Measurements from ENCODE around the gene TCHHL1. TPM values are rescaled to one million over a fixed set of nuclear protein-coding genes. Genes with fewer than 3 reads are reported as not detected.

Gene TCHHL1
- total RNA-seq (2014; rRNA removed; shearing (Covaris generic)) = not detected in 2 replicates

DNA sequence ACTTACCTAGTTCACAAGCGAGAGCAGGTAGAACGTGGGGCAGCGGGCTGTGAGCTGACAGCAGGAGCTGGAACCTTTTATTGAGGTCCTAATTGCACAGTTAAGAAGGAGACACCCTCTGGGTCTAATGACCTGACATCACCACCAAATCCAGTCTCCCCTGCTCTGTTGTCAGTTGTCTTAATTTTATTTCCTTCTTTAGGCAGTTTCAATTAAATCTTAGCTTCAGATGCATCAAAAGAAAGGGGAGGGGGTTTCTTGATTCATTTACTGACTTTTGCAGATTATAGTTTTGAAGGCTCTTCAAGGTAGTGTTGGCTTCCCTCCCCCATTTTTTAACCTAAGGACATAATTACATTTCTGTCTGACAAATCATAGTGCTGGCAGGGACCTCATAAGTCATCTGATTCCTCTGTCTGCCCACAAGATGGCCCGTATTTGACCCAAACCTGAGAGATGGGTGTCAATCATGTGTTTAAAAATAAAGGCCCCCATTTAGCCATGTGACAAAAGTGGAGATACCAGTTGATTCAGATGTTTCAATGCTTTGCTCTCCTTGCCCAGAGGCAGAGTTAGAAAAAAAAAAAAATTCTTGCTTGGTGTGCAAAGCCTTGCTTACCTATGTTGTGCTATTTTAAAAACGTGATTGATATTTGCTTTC is at the start of gene TCHHL1:
Gene TCHHL1, minus strand, starts transcription at position 51 of the 661 bp plus-strand sequence. CDS start 921 bp downstream, outside the sequence.

GRCh38 chr1:152115344-152115743 is 26.5 kb upstream of the TCHHL1 start, which contains the start of gene TCHH:
Gene TCHH, minus strand, starts transcription at chr1:152115444. Its CDS starts 1,364 bp downstream, at chr1:152114080.

GRCh38 chr1:152036267-152037216 is 52.3 kb downstream of the TCHHL1 start, which contains the start of gene S100A11:
Gene S100A11, minus strand, starts transcription at chr1:152037004. Its CDS starts 89 bp downstream, at chr1:152036915.

Small RNA genes lying within 50 kb of the gene (small RNA-seq; reads per million reads assigned to genes)
- not detected for gene SPTLC1P4

Other genes with a start within 250 kb of the TCHHL1 start
- gene C2CD4D, start 249.2 kb downstream of the TCHHL1 start, total RNA-seq (2014; rRNA removed; shearing (Covaris generic)) = 0.53 and 0.87 TPM in 2 replicates
- not detected in 2 replicates for gene THEM5, start 235.4 kb downstream of the TCHHL1 start, total RNA-seq (2014; rRNA removed; shearing (Covaris generic))
- 32.3 and 42.9 TPM in 2 replicates for gene THEM4, start 179.6 kb downstream of the TCHHL1 start, total RNA-seq (2014; rRNA removed; shearing (Covaris generic))
- 292 and 330 TPM in 2 replicates for gene S100A10, start 95.2 kb downstream of the TCHHL1 start, total RNA-seq (2014; rRNA removed; shearing (Covaris generic))
- 213 and 300 TPM in 2 replicates for gene S100A11, start 52.1 kb downstream of the TCHHL1 start, total RNA-seq (2014; rRNA removed; shearing (Covaris generic))
- 0.27 and 0.38 TPM in 2 replicates for gene TCHH, start 26.4 kb upstream of the TCHHL1 start, total RNA-seq (2014; rRNA removed; shearing (Covaris generic))
- not detected in 2 replicates for gene RPTN, start 70.2 kb upstream of the TCHHL1 start, total RNA-seq (2014; rRNA removed; shearing (Covaris generic))
- 0.03 TPM in 1 of 2 replicates, not detected in the other for gene HRNR, start 135.1 kb upstream of the TCHHL1 start, total RNA-seq (2014; rRNA removed; shearing (Covaris generic))
- 2.4 and 3.4 TPM in 2 replicates for gene FLG, start 236.2 kb upstream of the TCHHL1 start, total RNA-seq (2014; rRNA removed; shearing (Covaris generic))

All from A375 (cell line).